NCI-H2196 (cell line): ENCODE results near the gene MPC1.

ENCODE experiments used
- DNase-seq: peaks from one replicate; lab custom pipeline; 2025; ENCODE audit not compliant: unreplicated experiment; lab: John Stamatoyannopoulos, UW

The MPC1 gene

GRCh38 chr6:166318649-166319600 is 63.8 kb downstream of the MPC1 start:
- DNase-seq = peak; percentile 38

DNA sequence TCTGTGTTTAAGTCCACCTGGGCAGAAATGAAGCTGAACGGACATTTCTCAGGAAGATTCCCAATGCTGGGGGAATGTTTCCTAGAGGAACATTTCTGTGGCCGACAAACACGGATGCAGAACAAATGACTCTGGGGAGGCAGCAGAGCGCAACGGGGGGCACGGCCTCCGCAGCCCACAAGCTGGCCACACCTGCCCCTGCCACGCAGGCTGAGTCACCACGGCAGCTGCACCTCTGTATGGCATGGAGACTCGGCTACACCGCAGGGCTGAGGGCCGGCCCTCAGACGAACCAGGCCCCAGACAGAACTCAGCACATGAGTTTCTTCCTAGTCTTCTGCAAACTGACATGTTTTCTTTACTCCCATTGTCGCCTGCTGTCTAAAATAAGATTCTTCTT is 64.5 kb downstream of the MPC1 start:
- DNase-seq = no peak

DNA sequence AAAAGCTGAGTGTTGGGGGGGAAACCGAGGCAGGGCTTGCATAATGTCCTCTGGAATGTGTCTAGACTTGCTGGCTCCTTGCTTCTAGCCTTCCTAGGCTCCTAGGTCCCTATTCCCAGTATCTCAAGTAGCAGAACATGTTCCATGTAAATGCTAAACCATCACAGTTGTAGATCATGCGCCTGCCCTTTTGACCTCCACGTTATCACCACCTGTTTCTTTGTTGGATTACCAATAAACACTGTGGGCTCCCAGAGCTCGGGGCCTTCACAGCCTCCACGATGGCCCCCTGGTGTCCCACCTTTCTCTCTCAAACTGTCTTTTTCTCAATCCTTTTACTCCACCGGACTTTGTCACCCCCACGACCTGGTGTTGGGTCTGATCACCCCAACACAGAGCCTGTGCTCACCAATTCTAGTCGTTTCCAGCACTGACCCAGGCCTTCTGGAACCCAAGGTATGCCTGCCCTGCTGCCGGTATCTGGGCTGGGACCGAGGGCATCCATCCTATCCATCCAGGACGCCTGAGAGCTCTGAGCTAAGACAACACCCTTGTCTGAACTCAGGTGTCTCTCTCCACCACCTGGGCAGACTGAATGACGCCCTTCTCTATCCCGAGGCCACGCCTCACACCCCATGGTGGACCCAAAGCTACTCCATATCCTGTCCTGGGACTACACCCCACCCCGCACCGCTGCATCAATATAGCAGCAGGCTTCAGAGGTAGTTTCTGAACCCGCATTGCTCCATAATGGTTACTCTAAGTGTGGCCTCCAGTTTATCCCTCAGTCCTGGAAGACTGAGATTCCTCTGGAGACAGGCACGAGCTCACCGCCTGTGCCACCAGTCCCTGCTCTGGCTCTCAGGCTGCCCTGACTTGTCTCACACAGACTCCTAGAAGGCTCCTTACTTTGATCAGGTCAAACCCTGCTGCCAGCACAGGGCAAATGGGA is 65.2 kb downstream of the MPC1 start:
- DNase-seq = no peak

- no peak for DNase-seq
Observed at GRCh38 chr6:166315436-166315835, 67.3 kb downstream of the MPC1 start.
